Prostate gland (tissue), 2 donors: ENCODE results near the gene CCDC28A.

Experiments used
- POLR2A ChIP-seq: fragments of 450-650 bp; IDR thresholded peaks from one replicate; pipeline ENCODE4 v1.6.1; 2016; ENCODE audit warnings: antibody characterized with exemption, mild to moderate bottlenecking
- POLR2AphosphoS5 ChIP-seq: sonication (generic); formaldehyde crosslinking; IDR thresholded peaks from one replicate; pipeline ENCODE4 v1.6.1; 2017; ENCODE audit warnings: antibody characterized with exemption
- TF ChIP-seq, protein P1 (sequence below), 4 experiments: fragments of 200-600 bp in 2 of 4; fragments of 450-650 bp in 2 of 4; sonication (generic) in 2 of 4; IDR thresholded peaks; 1 replicate in 3 of 4; 2 replicates in 1 of 4; pipeline ENCODE4 v1.5.1; 2016 to 2019; ENCODE audit warnings: antibody characterized with exemption in 4 of 4, mild to moderate bottlenecking in 2 of 4, moderate library complexity in 2 of 4

DNA sequence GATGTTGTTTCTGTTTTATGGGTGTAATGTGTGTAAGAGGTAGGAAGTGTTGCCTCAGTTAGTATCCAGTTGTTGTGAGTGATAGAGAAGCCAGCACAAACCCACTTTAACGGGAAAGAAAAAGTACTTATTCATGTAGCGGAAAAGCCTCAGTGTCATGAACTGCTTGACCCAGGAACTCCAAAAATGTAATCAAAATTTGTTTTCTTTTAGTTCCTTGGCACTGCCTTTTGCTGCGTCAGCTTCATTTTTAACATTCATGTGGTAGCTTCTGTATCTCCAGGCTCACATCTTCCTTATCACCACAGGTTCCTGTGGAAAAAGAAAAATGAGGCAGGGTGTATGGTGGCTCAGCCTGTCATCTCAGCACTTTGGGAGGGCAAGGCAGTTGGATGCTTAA, 46.4 kb upstream of the CCDC28A start:
- TF ChIP-seq, protein P1, sequence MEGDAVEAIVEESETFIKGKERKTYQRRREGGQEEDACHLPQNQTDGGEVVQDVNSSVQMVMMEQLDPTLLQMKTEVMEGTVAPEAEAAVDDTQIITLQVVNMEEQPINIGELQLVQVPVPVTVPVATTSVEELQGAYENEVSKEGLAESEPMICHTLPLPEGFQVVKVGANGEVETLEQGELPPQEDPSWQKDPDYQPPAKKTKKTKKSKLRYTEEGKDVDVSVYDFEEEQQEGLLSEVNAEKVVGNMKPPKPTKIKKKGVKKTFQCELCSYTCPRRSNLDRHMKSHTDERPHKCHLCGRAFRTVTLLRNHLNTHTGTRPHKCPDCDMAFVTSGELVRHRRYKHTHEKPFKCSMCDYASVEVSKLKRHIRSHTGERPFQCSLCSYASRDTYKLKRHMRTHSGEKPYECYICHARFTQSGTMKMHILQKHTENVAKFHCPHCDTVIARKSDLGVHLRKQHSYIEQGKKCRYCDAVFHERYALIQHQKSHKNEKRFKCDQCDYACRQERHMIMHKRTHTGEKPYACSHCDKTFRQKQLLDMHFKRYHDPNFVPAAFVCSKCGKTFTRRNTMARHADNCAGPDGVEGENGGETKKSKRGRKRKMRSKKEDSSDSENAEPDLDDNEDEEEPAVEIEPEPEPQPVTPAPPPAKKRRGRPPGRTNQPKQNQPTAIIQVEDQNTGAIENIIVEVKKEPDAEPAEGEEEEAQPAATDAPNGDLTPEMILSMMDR (IDR thresholded peaks at IDR 0.05) = no peak
- no peak for TF ChIP-seq POLR2A
- no peak for TF ChIP-seq POLR2AphosphoS5
